MCF 10A (cell line): Measurements from ENCODE around the gene POLR3K. TPM values are rescaled to one million over a fixed set of nuclear protein-coding genes. Genes with fewer than 3 reads are reported as not detected.
A peak's percentile ranks its signal among the peaks of the same experiment; 100 is the strongest.

Experiments used
- BruUV-seq: library from RNA; stranded (reverse); fragments of 400-500 nt; replicated peaks from 2 replicates; lab custom pipeline; 2021; lab: Mats Ljungman, UMichigan
- CTCF ChIA-PET: fragments of 300-600 bp; sonication (Branson Sonifier 250); formaldehyde crosslinking; extraction: SDS; loops from one replicate; lab custom pipeline; 2021; ENCODE audit warnings: antibody characterized with exemption, inconsistent platforms; lab: Yijun Ruan, JAX
- POLR2A ChIA-PET: fragments of 300-600, 350-650 bp; sonication (Branson Sonifier 250); formaldehyde crosslinking; extraction: SDS; loops from one replicate; lab custom pipeline; 2020; ENCODE audit warnings: antibody characterized with exemption, inconsistent platforms; lab: Yijun Ruan, JAX
- DNase-seq: peaks from one replicate; pipeline ENCODE4 v3.0.0-alpha.2; 2018; ENCODE audit not compliant: unreplicated experiment
- H3K27ac Mint-ChIP-seq: one replicate; pipeline ENCODE4 v1.8.0; 2022; ENCODE audit warnings: mild to moderate bottlenecking, low read depth, mixed read lengths; ENCODE audit not compliant: unreplicated experiment
- H3K27me3 Mint-ChIP-seq: one replicate; pipeline ENCODE4 v1.8.0; 2022; ENCODE audit warnings: mixed read lengths; ENCODE audit not compliant: insufficient read depth, unreplicated experiment
- H3K36me3 Mint-ChIP-seq: one replicate; pipeline ENCODE4 v1.8.0; 2022; ENCODE audit warnings: mild to moderate bottlenecking, moderate library complexity, mixed read lengths; ENCODE audit not compliant: insufficient read depth, unreplicated experiment
- H3K4me1 Mint-ChIP-seq: one replicate; pipeline ENCODE4 v1.8.0; 2022; ENCODE audit warnings: mixed read lengths; ENCODE audit not compliant: insufficient read depth, unreplicated experiment
- H3K4me3 Mint-ChIP-seq: one replicate; pipeline ENCODE4 v1.8.0; 2022; ENCODE audit warnings: mild to moderate bottlenecking, moderate library complexity, mixed read lengths; ENCODE audit not compliant: unreplicated experiment
- H3K9me3 Mint-ChIP-seq: one replicate; pipeline ENCODE4 v1.8.0; 2022; ENCODE audit warnings: mixed read lengths; ENCODE audit not compliant: unreplicated experiment
- intact Hi-C: fragments of 100-400 bp; cut with micrococcal nuclease; formaldehyde crosslinking; loops from 2 replicates; pipeline ENCODE4 v1.14.1; 2022
- total RNA-seq: library from RNA; stranded (reverse); gene quantifications from 2 replicates; pipeline ENCODE4 v1.2.3, GENCODE V29; 2022
- TF ChIP-seq, protein P1 (sequence below): fragments of 200-600 bp; IDR thresholded peaks from one replicate; pipeline ENCODE4 v1.8.0; 2022; ENCODE audit warnings: antibody characterized with exemption, mild to moderate bottlenecking; ENCODE audit not compliant: unreplicated experiment

The POLR3K gene
- total RNA-seq, 1 experiment from 2014 or later: 19.2 TPM

- peak; percentile 42 for DNase-seq
- peaks cover 18% of the 10 kb centered on the region for H3K36me3 Mint-ChIP-seq
- BruUV-seq: TSS peak; percentile 54
- no peaks in the 10 kb centered on the region for H3K9me3 Mint-ChIP-seq
- TF ChIP-seq, protein P1, sequence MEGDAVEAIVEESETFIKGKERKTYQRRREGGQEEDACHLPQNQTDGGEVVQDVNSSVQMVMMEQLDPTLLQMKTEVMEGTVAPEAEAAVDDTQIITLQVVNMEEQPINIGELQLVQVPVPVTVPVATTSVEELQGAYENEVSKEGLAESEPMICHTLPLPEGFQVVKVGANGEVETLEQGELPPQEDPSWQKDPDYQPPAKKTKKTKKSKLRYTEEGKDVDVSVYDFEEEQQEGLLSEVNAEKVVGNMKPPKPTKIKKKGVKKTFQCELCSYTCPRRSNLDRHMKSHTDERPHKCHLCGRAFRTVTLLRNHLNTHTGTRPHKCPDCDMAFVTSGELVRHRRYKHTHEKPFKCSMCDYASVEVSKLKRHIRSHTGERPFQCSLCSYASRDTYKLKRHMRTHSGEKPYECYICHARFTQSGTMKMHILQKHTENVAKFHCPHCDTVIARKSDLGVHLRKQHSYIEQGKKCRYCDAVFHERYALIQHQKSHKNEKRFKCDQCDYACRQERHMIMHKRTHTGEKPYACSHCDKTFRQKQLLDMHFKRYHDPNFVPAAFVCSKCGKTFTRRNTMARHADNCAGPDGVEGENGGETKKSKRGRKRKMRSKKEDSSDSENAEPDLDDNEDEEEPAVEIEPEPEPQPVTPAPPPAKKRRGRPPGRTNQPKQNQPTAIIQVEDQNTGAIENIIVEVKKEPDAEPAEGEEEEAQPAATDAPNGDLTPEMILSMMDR: no peak
- peaks cover 24% of the 10 kb centered on the region for H3K4me1 Mint-ChIP-seq
- no peaks in the 10 kb centered on the region for H3K27me3 Mint-ChIP-seq
- ChIA-PET CTCF (interaction anchor here (0.6 to 3.9 kb wide), 4 partner anchors 12 to 1631 kb away, joined by 3 to 18 read pairs (median 8); no protein-coding TSS in a partner anchor), POLR2A (interaction anchor here (0.5 to 3.5 kb wide), 8 partner anchors 9 to 157 kb away, joined by 3 to 11 read pairs (median 4); partner anchors contain the start of genes FAM234A, POLR3K and SNRNP25)
- peak overlapping the region; percentile 82 for H3K4me3 Mint-ChIP-seq
- intact Hi-C loops: no loop called here
- peak overlapping the region; percentile 85 for H3K27ac Mint-ChIP-seq
These were observed 23.9 kb upstream of the POLR3K start for GRCh38 chr16:77273-77806.

- peak overlapping the region; percentile 85 for H3K27ac Mint-ChIP-seq
- peak; percentile 57 for DNase-seq
- peaks cover 24% of the 10 kb centered on the region for H3K4me1 Mint-ChIP-seq
- H3K9me3 Mint-ChIP-seq: no peaks in the 10 kb centered on the region
- intact Hi-C loops: no loop called here
- H3K27me3 Mint-ChIP-seq: no peaks in the 10 kb centered on the region
- peaks cover 17% of the 10 kb centered on the region for H3K36me3 Mint-ChIP-seq
- H3K4me3 Mint-ChIP-seq: peak overlapping the region; percentile 82
- no TSS peak for BruUV-seq
- POLR2A ChIA-PET: interaction anchor here (0.5 to 3.5 kb wide), 6 partner anchors 11 to 158 kb away, joined by 3 to 11 read pairs (median 6); partner anchors contain the start of genes FAM234A, POLR3K and SNRNP25
- CTCF ChIA-PET: interaction anchor here (0.6 to 3.9 kb wide), 4 partner anchors 11 to 1632 kb away, joined by 3 to 18 read pairs (median 8); no protein-coding TSS in a partner anchor
- TF ChIP-seq, protein P1: no peak
These were observed 23.3 kb upstream of the POLR3K start for GRCh38 chr16:76535-77272.

- Mint-ChIP-seq H3K4me1 (peaks cover 24% of the 10 kb centered on the region), H3K27ac (peak overlapping the region; percentile 85), H3K9me3 (no peaks in the 10 kb centered on the region), H3K27me3 (no peaks in the 10 kb centered on the region), H3K4me3 (peak overlapping the region; percentile 82), H3K36me3 (peaks cover 15% of the 10 kb centered on the region)
- ChIA-PET CTCF (interaction anchor here (0.7 to 2.7 kb wide), 4 partner anchors 10 to 290 kb away, joined by 3 to 14 read pairs (median 6); no protein-coding TSS in a partner anchor), POLR2A (interaction anchor here (1.2 to 1.8 kb wide), 2 partner anchors 15 to 24 kb away, joined by 4 to 5 read pairs; no protein-coding TSS in a partner anchor)
- DNase-seq: peak; percentile 45
- intact Hi-C loops: no loop called here
- TF ChIP-seq, protein P1: no peak
- BruUV-seq: no TSS peak
These were observed 22.4 kb upstream of the POLR3K start for GRCh38 chr16:75580-76501.
